HepG2 (cell line): ENCODE measurements around the gene LGI2. TPM values are rescaled to one million over a fixed set of nuclear protein-coding genes. Genes with fewer than 3 reads are reported as not detected.

Experiments used
- ATAC-seq: fragments of 200-7000 bp; cut with Tn5 transposase; 3 replicates; pipeline ENCODE4 v1.9.1; 2020; ENCODE audit warnings: mild to moderate bottlenecking, moderate library complexity
- BruUV-seq: library from RNA; stranded (reverse); fragments of 400-500 nt; replicated peaks from 2 replicates; lab custom pipeline; 2021; lab: Mats Ljungman, UMichigan
- CTCF ChIA-PET: fragments of 300-600 bp; formaldehyde crosslinking; extraction: SDS; loops from one replicate; lab custom pipeline; 2021; ENCODE audit warnings: low total read pairs, inconsistent platforms, low intra/inter-chr PET ratio; lab: Yijun Ruan, JAX
- POLR2A ChIA-PET: fragments of 350-600 bp; sonication (Branson Sonifier 250); formaldehyde crosslinking; loops from one replicate; lab custom pipeline; 2020; ENCODE audit warnings: antibody characterized with exemption, inconsistent platforms; lab: Yijun Ruan, JAX
- DNase-seq: peaks from one replicate; pipeline ENCODE4 v3.0.0-alpha.2; 2015; ENCODE audit warnings: low spot score
- FAIRE-seq: peaks from 3 replicates; lab custom pipeline; 2011; peaks lifted over from hg19 to GRCh38; lab: Jason Lieb, UNC
- H2AFZ ChIP-seq: one replicate; pipeline ENCODE4 v1.6.1; 2011; ENCODE audit warnings: low read length, inconsistent platforms
- H3K27ac ChIP-seq: fragments of 300-600 bp; 3 replicates; pipeline ENCODE4 v1.8.0; 2011; ENCODE audit warnings: mixed run types, mild to moderate bottlenecking, mixed read lengths, low read length, inconsistent platforms; ENCODE audit not compliant: insufficient read depth; ENCODE audit errors: extremely low read length
- H3K27me3 ChIP-seq, 2 experiments: fragments of 200-600 bp in 1 of 2; 2 replicates in 1 of 2; 3 replicates in 1 of 2; pipeline versions ENCODE4 v1.6.0 to v1.8.0; 2011; ENCODE audit warnings: low read length in 2 of 2, mild to moderate bottlenecking in 2 of 2, moderate library complexity in 2 of 2, inconsistent platforms in 1 of 2; ENCODE audit not compliant: insufficient read depth in 2 of 2, control insufficient read depth in 1 of 2
- H3K36me3 ChIP-seq, 2 experiments: fragments of 200-600 bp in 1 of 2; replicated peaks in 1 of 2; 2 replicates in 1 of 2; 3 replicates in 1 of 2; pipeline versions ENCODE4 v1.5.1 to v1.8.0; 2011; ENCODE audit warnings: low read length in 2 of 2, inconsistent platforms in 1 of 2; ENCODE audit not compliant: insufficient read depth in 2 of 2, control insufficient read depth in 1 of 2
- H3K4me1 ChIP-seq: 2 replicates; pipeline ENCODE4 v1.5.1; 2012; ENCODE audit warnings: low read length, inconsistent platforms; ENCODE audit not compliant: insufficient read depth
- H3K4me2 ChIP-seq: 2 replicates; pipeline ENCODE4 v1.6.0; 2011; ENCODE audit warnings: low read depth, low read length, inconsistent platforms
- H3K4me3 ChIP-seq, 3 experiments: fragments of 200-600 bp in 1 of 3; sonication (generic), shearing (Covaris generic) in 1 of 3; replicated peaks in 1 of 3; 2 replicates each; pipeline ENCODE4 v1.5.1; 2011 to 2016; ENCODE audit warnings: low read length in 3 of 3, inconsistent platforms in 2 of 3, low read depth in 2 of 3, mild to moderate bottlenecking in 2 of 3, control low read depth in 1 of 3, mixed read lengths in 1 of 3; ENCODE audit not compliant: insufficient read depth in 1 of 3
- H3K79me2 ChIP-seq: one replicate; pipeline ENCODE4 v1.6.1; 2011; ENCODE audit warnings: low read length, inconsistent platforms; ENCODE audit not compliant: insufficient read depth
- H3K9ac ChIP-seq: 2 replicates; pipeline ENCODE4 v1.6.0; 2011; ENCODE audit warnings: mild to moderate bottlenecking, low read depth, low read length, inconsistent platforms; ENCODE audit not compliant: insufficient read depth
- H3K9me3 ChIP-seq: 2 replicates; pipeline ENCODE4 v1.5.1; 2012; ENCODE audit warnings: mild to moderate bottlenecking, low read length
- H4K20me1 ChIP-seq: 2 replicates; pipeline ENCODE4 v1.6.0; 2011; ENCODE audit warnings: inconsistent platforms, mild to moderate bottlenecking, low read length, moderate library complexity; ENCODE audit not compliant: insufficient read depth
- ARNT2 ChIP-seq: sonication (generic); formaldehyde crosslinking; IDR thresholded peaks from 2 replicates; pipeline ENCODE4 v1.8.0; 2022; ENCODE audit warnings: mild to moderate bottlenecking, low read depth, missing genetic modification reagents, moderate library complexity
- BCL3 ChIP-seq: sonication (generic); formaldehyde crosslinking; IDR thresholded peaks from 2 replicates; pipeline ENCODE4 v1.5.1; 2020; ENCODE audit warnings: mild to moderate bottlenecking, missing genetic modification reagents, moderate library complexity
- CHCHD3 ChIP-seq: sonication (generic); formaldehyde crosslinking; IDR thresholded peaks from 2 replicates; pipeline ENCODE4 v1.8.0; 2022; ENCODE audit warnings: mild to moderate bottlenecking, missing genetic modification reagents, moderate library complexity
- JUN ChIP-seq: sonication (generic); formaldehyde crosslinking; IDR thresholded peaks from 2 replicates; pipeline ENCODE4 v1.4.0; 2020; ENCODE audit warnings: mild to moderate bottlenecking, missing genetic modification reagents
- KMT2A ChIP-seq: sonication (generic); formaldehyde crosslinking; IDR thresholded peaks from 2 replicates; pipeline ENCODE4 v1.4.0; 2020; ENCODE audit warnings: missing genetic modification reagents
- PAXIP1 ChIP-seq: sonication (generic); formaldehyde crosslinking; conservative IDR thresholded peaks from 2 replicates; pipeline ENCODE4 v1.4.0; 2020; ENCODE audit warnings: mild to moderate bottlenecking, missing genetic modification reagents, moderate library complexity
- SCMH1 ChIP-seq: sonication (generic); formaldehyde crosslinking; IDR thresholded peaks from 2 replicates; pipeline ENCODE4 v1.9.0; 2021; ENCODE audit warnings: missing genetic modification reagents, mild to moderate bottlenecking, borderline replicate concordance
- TSC22D2 ChIP-seq: sonication (generic); formaldehyde crosslinking; IDR thresholded peaks from 2 replicates; pipeline ENCODE4 v1.5.1; 2020; ENCODE audit warnings: missing genetic modification reagents, mild to moderate bottlenecking, borderline replicate concordance
- ZKSCAN8 ChIP-seq: IDR thresholded peaks from 2 replicates; pipeline ENCODE4 v1.6.1; 2016; ENCODE audit warnings: borderline replicate concordance, missing genetic modification reagents, missing compliant biosample characterization
- ZNF432 ChIP-seq: sonication (generic); formaldehyde crosslinking; IDR thresholded peaks from 2 replicates; pipeline ENCODE4 v1.5.0; 2020; ENCODE audit warnings: missing genetic modification reagents, mild to moderate bottlenecking, borderline replicate concordance
- ZNF503 ChIP-seq: sonication (generic); formaldehyde crosslinking; IDR thresholded peaks from 2 replicates; pipeline ENCODE4 v1.4.0; 2020; ENCODE audit warnings: missing genetic modification reagents
- ZNF800 ChIP-seq: sonication (generic); formaldehyde crosslinking; IDR thresholded peaks from 2 replicates; pipeline ENCODE4 v1.4.0; 2020; ENCODE audit warnings: missing genetic modification reagents
- ZSCAN29 ChIP-seq: sonication (generic); formaldehyde crosslinking; conservative IDR thresholded peaks from 2 replicates; pipeline ENCODE4 v1.4.0; 2020; ENCODE audit warnings: mild to moderate bottlenecking, missing genetic modification reagents
- WGBS: methylation state at CpG from one replicate; pipeline ENCODE4 v1.1.6; 2017; ENCODE audit warnings: low lambda C conversion rate; 5-methylcytosine and 5-hydroxymethylcytosine counted together
- in situ Hi-C: cut with HindIII; loops from 2 replicates; pipeline ENCODE4 v1.10.0; 2017; ENCODE audit warnings: low pct_unique_long_range_greater_than_20kb; ENCODE audit not compliant: extremely low pct_ligation_motif_present
- intact Hi-C: fragments of 100-400 bp; cut with micrococcal nuclease; formaldehyde crosslinking; loops from one replicate; pipeline ENCODE4 v1.10.0; 2022; ENCODE audit not compliant: unreplicated experiment
- polyA plus RNA-seq, 8 experiments: library from polyadenylated mRNA; depleted of rRNA in 3 of 8; stranded (reverse) in 7 of 8; unstranded in 1 of 8; fragments of >200 nt; fragmentation: Illumina TruSeq in 4 of 8; extraction: Trizol in 4 of 8; gene quantifications; 2 replicates each; pipeline versions ENCODE4 v1.2.1 to v1.2.3, GENCODE V29; 2011 to 2016; ENCODE audit warnings: low read depth in 4 of 8, missing spikeins in 1 of 8, mixed read lengths in 1 of 8; ENCODE audit not compliant: insufficient read depth in 1 of 8
- total RNA-seq, 5 experiments: library from RNA; depleted of rRNA; stranded (reverse); fragments of >200 nt; fragmentation: Illumina TruSeq; extraction: Trizol; gene quantifications; 2 replicates each; pipeline ENCODE4 v1.2.3, GENCODE V29; 2016; ENCODE audit warnings: low read depth in 1 of 5

LGI2 gene
- total and polyA plus RNA-seq, 2 of the 13 experiments (the other 11 are each of a cell fraction or from before 2014, with no cell fraction given): not detected

GRCh38 chr4:25012655-25013054 lies 18.1 kb downstream of the LGI2 start:
- no peaks in the 10 kb centered on the region for H3K9me3 ChIP-seq
- FAIRE-seq: no peak
- H4K20me1 ChIP-seq: no peaks in the 10 kb centered on the region
- POLR2A ChIA-PET: no interaction called here
- H2AFZ ChIP-seq: no peak overlapping the region
- DNase-seq: no peak
- no peak overlapping the region for H3K9ac ChIP-seq
- BruUV-seq: no TSS peak
- 63% methylated on average over 8 of the region's 8 CpGs for WGBS
- H3K4me3 ChIP-seq: no peak overlapping the region
- CTCF ChIA-PET: no interaction called here
- H3K27ac ChIP-seq: no peak overlapping the region
- H3K4me1 ChIP-seq: no peaks in the 10 kb centered on the region
- no peaks in the 10 kb centered on the region; a peak in 1 of 5 replicates for H3K36me3 ChIP-seq
- in situ Hi-C loops (no loop called here), intact Hi-C loops (no loop called here)
- H3K4me2 ChIP-seq: no peak overlapping the region
- no peak for ATAC-seq
- H3K79me2 ChIP-seq: no peaks in the 10 kb centered on the region
- H3K27me3 ChIP-seq: peaks cover 1 to 5% of the 10 kb centered on the region in 2 experiments; a peak in 2 of 5 replicates
- TF ChIP-seq ZNF800 (no peak), JUN (CRISPR knock-in tag) (no peak), PAXIP1 (CRISPR knock-in tag) (no peak), KMT2A (CRISPR knock-in tag) (no peak), SCMH1 (no peak), ZNF432 (CRISPR knock-in tag) (no peak), ZSCAN29 (CRISPR knock-in tag) (no peak), TSC22D2 (no peak), ZNF503 (no peak), CHCHD3 (CRISPR knock-in tag) (no peak), BCL3 (CRISPR knock-in tag) (no peak), ZKSCAN8 (CRISPR knock-in tag) (no peak), ARNT2 (no peak)
